GM12878 (cell line): ENCODE results near the gene HINT3. TPM values are rescaled to one million over a fixed set of nuclear protein-coding genes. Genes with fewer than 3 reads are reported as not detected.

Experiments used
- BRCA1 ChIP-seq: IDR thresholded peaks from 2 replicates; pipeline ENCODE4 v1.6.1; 2011; ENCODE audit warnings: low read depth, low read length, improper control_type of control experiment
- CBX5 ChIP-seq: sonication (generic); IDR thresholded peaks from 2 replicates; pipeline ENCODE4 v1.6.1; 2016; ENCODE audit warnings: low read depth, moderate library complexity, mild to moderate bottlenecking, inconsistent platforms
- ESRRA ChIP-seq: IDR thresholded peaks from 2 replicates; pipeline ENCODE4 v1.6.1; 2012; ENCODE audit warnings: mild to moderate bottlenecking, low read length, improper control_type of control experiment
- IRF3 ChIP-seq: fragments of 450-650 bp; IDR thresholded peaks from 2 replicates; pipeline ENCODE4 v1.6.1; 2014; ENCODE audit warnings: mild to moderate bottlenecking
- LARP7 ChIP-seq: fragments of 450-650 bp; IDR thresholded peaks from 2 replicates; pipeline ENCODE4 v1.6.1; 2017; ENCODE audit warnings: mild to moderate bottlenecking
- MXI1 ChIP-seq: fragments of 150-350 bp; IDR thresholded peaks from 2 replicates; pipeline ENCODE4 v1.6.1; 2011; ENCODE audit warnings: low read depth, mild to moderate bottlenecking, inconsistent platforms, low read length, improper control_type of control experiment
- MYC ChIP-seq: IDR thresholded peaks from 2 replicates; pipeline ENCODE4 v1.6.1; 2011; ENCODE audit warnings: mild to moderate bottlenecking, low read length, moderate library complexity, inconsistent platforms; ENCODE audit not compliant: insufficient read depth, insufficient replicate concordance, insufficient read length, severe bottlenecking
- PAX8 ChIP-seq: fragments of 450-650 bp; IDR thresholded peaks from 2 replicates; pipeline ENCODE4 v1.6.1; 2017; ENCODE audit warnings: mild to moderate bottlenecking, moderate library complexity
- POLR2AphosphoS2 ChIP-seq: IDR thresholded peaks from 2 replicates; pipeline ENCODE4 v1.6.1; 2011; ENCODE audit warnings: low read depth, mild to moderate bottlenecking, low read length, improper control_type of control experiment, moderate library complexity
- REST ChIP-seq: IDR thresholded peaks from 2 replicates; pipeline ENCODE4 v1.6.1; 2012; ENCODE audit warnings: mild to moderate bottlenecking, low read depth, low read length
- SP1 ChIP-seq: IDR thresholded peaks from one replicate; pipeline ENCODE4 v1.6.1; 2011; ENCODE audit warnings: low read depth, low read length
- STAT3 ChIP-seq: IDR thresholded peaks from 2 replicates; pipeline ENCODE4 v1.6.1; 2011; ENCODE audit warnings: low read depth, low read length, improper control_type of control experiment
- TBL1XR1 ChIP-seq: IDR thresholded peaks from 2 replicates; pipeline ENCODE4 v1.6.1; 2012; ENCODE audit warnings: low read depth, low read length, improper control_type of control experiment
- WRNIP1 ChIP-seq: IDR thresholded peaks from 2 replicates; pipeline ENCODE4 v1.6.1; 2011; ENCODE audit warnings: low read depth, low read length, improper control_type of control experiment, borderline replicate concordance
- YBX1 ChIP-seq: fragments of 450-650 bp; IDR thresholded peaks from 2 replicates; pipeline ENCODE4 v1.6.1; 2016; ENCODE audit warnings: antibody characterized with exemption
- ZNF207 ChIP-seq: fragments of 450-650 bp; IDR thresholded peaks from 2 replicates; pipeline ENCODE4 v1.6.1; 2014; ENCODE audit warnings: antibody characterized with exemption, mild to moderate bottlenecking, borderline replicate concordance
- ZNF24 ChIP-seq: fragments of 450-650 bp; IDR thresholded peaks from 2 replicates; pipeline ENCODE4 v1.6.1; 2017; ENCODE audit warnings: antibody characterized with exemption, mild to moderate bottlenecking
- ZNF622 ChIP-seq: fragments of 450-650 bp; IDR thresholded peaks from 2 replicates; pipeline ENCODE4 v1.6.1; 2017; ENCODE audit warnings: mild to moderate bottlenecking, inconsistent platforms
- ZZZ3 ChIP-seq: IDR thresholded peaks from 2 replicates; pipeline ENCODE4 v1.6.1; 2011; ENCODE audit warnings: low read depth; ENCODE audit not compliant: control insufficient read depth, insufficient read length
- polyA plus RNA-seq, 11 experiments: library from polyadenylated mRNA; depleted of rRNA in 4 of 11; unstranded in 6 of 11; stranded (reverse) in 5 of 11; fragments of >200 nt; fragmentation: Nextera tagmentation in 4 of 11; fragmentation: Illumina TruSeq in 1 of 11; extraction: Ambion mirVana in 4 of 11; extraction: Trizol in 1 of 11; gene quantifications; 1 replicate in 1 of 11; 2 replicates in 10 of 11; pipeline versions ENCODE4 v1.2.1 to v1.2.3, GENCODE V29; 2011 to 2016; ENCODE audit warnings: inconsistent platforms in 2 of 11, missing spikeins in 2 of 11, low read depth in 1 of 11
- total RNA-seq, 4 experiments: library from RNA; depleted of rRNA in 3 of 4; stranded (reverse); fragments of >200 nt in 3 of 4; fragmentation: Illumina TruSeq in 1 of 4; extraction: Trizol in 1 of 4; gene quantifications; 2 replicates each; pipeline versions ENCODE4 v1.2.1 to v1.2.3, GENCODE V29; 2013 to 2021
- TF ChIP-seq, protein P1 (sequence below): fragments of 450-650 bp; IDR thresholded peaks from 2 replicates; pipeline ENCODE4 v1.6.1; 2017; ENCODE audit warnings: mild to moderate bottlenecking, moderate library complexity

The HINT3 gene
- total and polyA plus RNA-seq, 10 of the 15 experiments (the other 5 are each of a cell fraction or from before 2014, with no cell fraction given): 0.72 to 9.1 (median 5.4) TPM

DNA sequence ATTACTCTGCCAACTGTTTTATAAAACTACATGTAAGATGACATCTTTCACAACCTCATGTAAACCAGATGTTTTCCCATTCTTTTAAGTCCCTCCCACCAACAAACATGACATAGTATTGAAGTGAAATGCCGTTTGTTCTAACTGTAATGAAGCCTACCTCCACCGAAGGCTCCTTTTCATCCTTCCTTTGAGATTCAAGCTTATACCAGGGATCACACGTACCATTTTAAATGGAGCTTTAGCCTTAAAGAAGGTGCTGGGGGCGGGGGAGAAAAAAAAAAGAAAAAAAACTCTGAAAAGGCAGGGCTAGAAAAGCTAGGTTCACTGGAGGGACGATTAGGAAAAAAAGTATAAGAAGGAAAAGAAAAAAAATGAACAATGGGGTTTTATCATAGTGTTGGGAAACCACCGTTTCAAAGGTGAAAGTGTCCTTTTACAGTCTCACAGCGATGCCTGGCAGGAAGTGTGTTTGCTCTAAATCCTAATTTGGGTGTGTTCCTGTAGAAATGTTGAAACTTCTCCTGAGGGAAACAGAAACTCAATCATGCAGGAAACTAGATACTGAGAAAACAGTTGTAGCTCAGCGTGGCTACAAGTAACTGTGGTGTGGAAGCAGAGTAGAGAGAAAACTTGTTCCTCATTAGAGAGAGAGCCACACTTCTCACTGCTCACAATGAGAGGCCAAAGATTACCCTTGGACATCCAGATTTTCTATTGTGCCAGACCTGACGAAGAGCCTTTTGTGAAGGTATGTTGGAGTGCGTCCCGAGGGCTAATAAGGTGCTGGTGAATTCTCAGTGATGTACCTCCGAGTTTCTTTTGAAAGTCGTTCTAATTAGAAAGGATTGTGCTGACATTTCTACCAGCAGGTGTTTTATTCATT is 37.6 kb upstream of the HINT3 start (continued):
- TF ChIP-seq WRNIP1: no peak
- TF ChIP-seq MYC: no peak
- no peak for TF ChIP-seq IRF3
- TF ChIP-seq REST: no peak
- TF ChIP-seq TBL1XR1: peak; percentile 73; the same call in 1 of the 2 replicates
- TF ChIP-seq CBX5: 0 out of 2 replicates have a peak, but pooled peaks have one; percentile 35
- no peak for TF ChIP-seq ZNF24
- no peak for TF ChIP-seq LARP7
- no peak for TF ChIP-seq PAX8
- no peak for TF ChIP-seq BRCA1
- TF ChIP-seq ESRRA: no peak
- peak; percentile 82; the same call in 1 of the 2 replicates for TF ChIP-seq STAT3
- TF ChIP-seq ZNF622: no peak
- TF ChIP-seq ZZZ3: no peak
- TF ChIP-seq YBX1: no peak
- no peak for TF ChIP-seq ZNF207
- TF ChIP-seq MXI1: peak; percentile 66
- no peak for TF ChIP-seq SP1
- TF ChIP-seq, protein P1, sequence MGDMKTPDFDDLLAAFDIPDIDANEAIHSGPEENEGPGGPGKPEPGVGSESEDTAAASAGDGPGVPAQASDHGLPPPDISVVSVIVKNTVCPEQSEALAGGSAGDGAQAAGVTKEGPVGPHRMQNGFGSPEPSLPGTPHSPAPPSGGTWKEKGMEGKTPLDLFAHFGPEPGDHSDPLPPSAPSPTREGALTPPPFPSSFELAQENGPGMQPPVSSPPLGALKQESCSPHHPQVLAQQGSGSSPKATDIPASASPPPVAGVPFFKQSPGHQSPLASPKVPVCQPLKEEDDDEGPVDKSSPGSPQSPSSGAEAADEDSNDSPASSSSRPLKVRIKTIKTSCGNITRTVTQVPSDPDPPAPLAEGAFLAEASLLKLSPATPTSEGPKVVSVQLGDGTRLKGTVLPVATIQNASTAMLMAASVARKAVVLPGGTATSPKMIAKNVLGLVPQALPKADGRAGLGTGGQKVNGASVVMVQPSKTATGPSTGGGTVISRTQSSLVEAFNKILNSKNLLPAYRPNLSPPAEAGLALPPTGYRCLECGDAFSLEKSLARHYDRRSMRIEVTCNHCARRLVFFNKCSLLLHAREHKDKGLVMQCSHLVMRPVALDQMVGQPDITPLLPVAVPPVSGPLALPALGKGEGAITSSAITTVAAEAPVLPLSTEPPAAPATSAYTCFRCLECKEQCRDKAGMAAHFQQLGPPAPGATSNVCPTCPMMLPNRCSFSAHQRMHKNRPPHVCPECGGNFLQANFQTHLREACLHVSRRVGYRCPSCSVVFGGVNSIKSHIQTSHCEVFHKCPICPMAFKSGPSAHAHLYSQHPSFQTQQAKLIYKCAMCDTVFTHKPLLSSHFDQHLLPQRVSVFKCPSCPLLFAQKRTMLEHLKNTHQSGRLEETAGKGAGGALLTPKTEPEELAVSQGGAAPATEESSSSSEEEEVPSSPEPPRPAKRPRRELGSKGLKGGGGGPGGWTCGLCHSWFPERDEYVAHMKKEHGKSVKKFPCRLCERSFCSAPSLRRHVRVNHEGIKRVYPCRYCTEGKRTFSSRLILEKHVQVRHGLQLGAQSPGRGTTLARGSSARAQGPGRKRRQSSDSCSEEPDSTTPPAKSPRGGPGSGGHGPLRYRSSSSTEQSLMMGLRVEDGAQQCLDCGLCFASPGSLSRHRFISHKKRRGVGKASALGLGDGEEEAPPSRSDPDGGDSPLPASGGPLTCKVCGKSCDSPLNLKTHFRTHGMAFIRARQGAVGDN: no peak; the same call in 1 of the 2 replicates
- no peak for TF ChIP-seq POLR2AphosphoS2
